ENCODE measurements around the gene CFAP74.

The CFAP74 gene

DNA sequence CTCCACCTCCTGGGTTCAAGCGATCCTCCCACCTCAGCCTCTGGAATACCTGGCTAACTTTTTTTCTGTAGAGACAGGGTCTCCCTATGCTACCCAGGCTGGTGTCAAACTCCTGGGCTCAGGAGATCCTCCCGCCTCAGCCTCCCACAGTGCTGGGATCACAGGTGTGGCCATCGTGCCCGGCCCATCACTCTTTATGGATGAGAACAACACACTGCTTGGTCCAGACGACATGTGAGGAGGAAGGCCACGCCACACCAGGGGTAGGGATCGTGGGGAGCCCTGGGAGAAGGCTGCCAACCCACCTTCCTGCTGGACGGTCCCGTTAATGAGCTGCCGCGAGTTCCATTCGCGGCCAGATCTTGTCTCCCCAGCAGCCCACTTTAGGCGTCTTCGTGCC lies 10.6 kb upstream of the CFAP74 start:
- H3K4me1 Mint-ChIP-seq = peaks cover 5% of the 10 kb centered on the region
- H3K36me3 Mint-ChIP-seq = peaks cover 2% of the 10 kb centered on the region
- no peak overlapping the region for H3K27ac Mint-ChIP-seq
- H3K27me3 Mint-ChIP-seq = peaks cover 21% of the 10 kb centered on the region
- H3K4me3 Mint-ChIP-seq = no peak overlapping the region
- H3K9me3 Mint-ChIP-seq = no peaks in the 10 kb centered on the region

DNA sequence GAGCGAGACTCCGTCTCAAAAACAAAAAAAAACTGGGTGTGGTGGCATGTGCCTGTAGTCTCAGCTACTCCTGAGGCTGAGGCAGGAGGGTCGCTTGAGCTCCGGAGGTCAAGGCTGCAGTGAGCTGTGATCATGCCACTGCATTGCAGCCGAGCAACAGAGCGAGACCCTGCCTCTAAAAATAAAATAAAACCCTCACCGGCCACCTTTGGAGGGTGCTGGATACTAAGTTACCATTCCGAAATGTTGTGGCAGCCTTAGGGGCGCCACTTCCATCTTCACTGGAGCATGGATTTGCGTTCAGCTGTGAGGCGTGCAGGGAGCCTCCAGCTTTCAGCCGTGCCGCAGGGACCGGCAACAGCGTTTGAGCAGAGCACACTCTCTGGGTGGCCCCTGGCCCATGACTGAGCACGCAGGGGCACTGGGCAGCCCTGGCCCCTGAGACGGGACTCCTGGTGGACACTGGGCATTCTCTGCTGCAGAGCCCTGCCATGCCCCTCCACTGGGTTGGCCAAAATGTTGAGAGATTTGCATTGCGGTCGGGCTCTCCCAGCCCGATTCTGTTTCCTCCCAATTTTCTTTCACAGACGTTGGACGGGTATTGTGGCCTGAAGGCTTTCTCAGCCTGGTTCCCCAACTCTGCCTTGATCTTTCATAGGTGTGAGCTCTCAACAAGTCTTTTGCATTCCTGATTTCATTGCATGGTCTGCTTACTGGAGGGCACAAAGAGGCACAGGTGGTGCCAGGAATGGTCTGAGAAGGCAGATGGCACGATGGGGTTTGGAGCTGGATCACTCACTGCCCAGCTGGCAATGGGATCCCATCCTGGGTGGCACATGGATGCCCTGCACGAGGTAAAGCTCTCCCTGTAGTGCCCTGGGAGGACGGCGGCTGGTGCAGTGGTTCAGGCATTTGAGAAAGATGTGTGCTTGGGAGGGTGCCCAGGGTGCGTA lies 5.8 kb upstream of the CFAP74 start:
- no peaks in the 10 kb centered on the region for H3K9me3 Mint-ChIP-seq
- H3K27me3 Mint-ChIP-seq = peaks cover 12% of the 10 kb centered on the region
- H3K36me3 Mint-ChIP-seq = no peaks in the 10 kb centered on the region
- H3K4me3 Mint-ChIP-seq = no peak overlapping the region
- no peaks in the 10 kb centered on the region for H3K4me1 Mint-ChIP-seq
- no peak overlapping the region for H3K27ac Mint-ChIP-seq

DNA sequence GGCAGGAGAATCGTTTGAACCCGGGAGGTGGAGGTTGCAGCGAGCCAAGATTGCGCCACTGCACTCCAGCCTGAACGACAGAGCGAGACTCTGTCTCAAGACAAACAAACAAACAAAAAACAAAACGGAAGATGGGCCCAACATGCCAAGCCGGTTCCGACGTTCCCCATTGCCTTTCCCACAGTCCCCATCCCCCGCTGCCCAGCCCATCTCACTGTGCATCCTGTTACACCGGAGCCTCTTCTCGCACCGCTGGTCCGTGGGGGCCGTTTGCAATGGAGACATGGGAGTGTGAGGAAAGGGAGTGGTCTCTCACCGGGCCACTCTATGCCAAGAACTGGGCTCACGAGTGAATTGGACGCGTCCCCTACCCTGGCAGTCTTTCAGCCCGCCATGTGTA lies 1.3 kb upstream of the CFAP74 start:
- H3K9me3 Mint-ChIP-seq = no peaks in the 10 kb centered on the region
- no peak overlapping the region for H3K4me3 Mint-ChIP-seq
- H3K4me1 Mint-ChIP-seq = no peaks in the 10 kb centered on the region
- H3K27ac Mint-ChIP-seq = no peak overlapping the region
- no peaks in the 10 kb centered on the region for H3K36me3 Mint-ChIP-seq
- peaks cover 26% of the 10 kb centered on the region for H3K27me3 Mint-ChIP-seq

DNA sequence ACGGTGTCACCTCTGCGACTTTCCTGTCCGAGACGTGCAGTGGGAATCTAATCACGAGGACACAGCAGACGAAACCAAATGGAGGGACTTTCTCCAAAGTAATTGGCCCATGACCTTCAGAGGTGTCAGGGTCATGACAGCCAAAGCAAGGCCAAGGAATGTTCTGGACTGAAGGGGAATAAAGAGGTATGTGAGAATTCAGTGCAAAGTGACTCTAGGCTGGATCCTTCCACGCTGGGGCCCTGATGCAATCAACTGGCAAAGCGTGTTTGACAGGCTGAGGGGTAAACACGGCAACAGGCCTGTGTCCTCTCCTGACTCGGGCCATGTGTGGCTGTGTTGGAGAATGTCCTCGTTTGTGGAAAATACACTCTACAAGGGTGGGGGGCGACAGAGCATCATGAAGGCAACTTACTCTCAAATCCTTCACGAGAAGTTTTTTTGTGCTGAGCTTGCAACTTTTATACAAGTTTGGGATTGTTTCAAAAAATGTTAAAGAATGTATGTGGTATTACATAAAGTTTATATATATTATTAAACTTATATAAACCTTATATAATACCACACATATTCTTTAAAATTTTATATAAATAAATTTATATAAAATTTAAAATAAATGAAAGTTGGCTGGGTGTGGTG lies 1.7 kb downstream of the CFAP74 start:
- peak overlapping the region; percentile 41 for H3K27ac Mint-ChIP-seq
- no peak overlapping the region for H3K4me3 Mint-ChIP-seq
- H3K9me3 Mint-ChIP-seq = no peaks in the 10 kb centered on the region
- no peaks in the 10 kb centered on the region for H3K4me1 Mint-ChIP-seq
- no peaks in the 10 kb centered on the region for H3K36me3 Mint-ChIP-seq
- peaks cover 28% of the 10 kb centered on the region for H3K27me3 Mint-ChIP-seq

DNA sequence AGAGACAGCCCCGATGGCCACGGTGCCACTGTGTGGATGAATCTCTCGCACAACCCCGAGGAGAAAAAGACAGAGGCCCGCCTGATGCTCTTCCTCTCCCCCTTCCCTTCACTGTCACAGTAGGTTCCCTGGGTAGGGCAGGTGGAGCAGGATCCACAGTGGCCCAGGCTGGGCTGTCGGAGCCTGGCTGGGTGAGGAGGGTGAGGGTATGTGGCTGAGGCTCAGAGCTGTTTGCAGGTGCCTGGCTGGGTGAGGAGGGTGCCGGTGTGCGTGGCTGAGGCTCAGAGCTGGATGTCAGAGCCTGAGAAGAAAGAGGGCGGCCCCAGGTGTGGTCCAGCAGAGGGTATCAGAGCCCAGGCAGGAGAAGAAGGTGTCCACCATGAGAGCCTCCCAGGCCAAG lies 2.7 kb downstream of the CFAP74 start:
- H3K4me1 Mint-ChIP-seq = peaks cover 6% of the 10 kb centered on the region
- H3K27me3 Mint-ChIP-seq = peaks cover 26% of the 10 kb centered on the region
- H3K27ac Mint-ChIP-seq = peak overlapping the region; percentile 51
- H3K9me3 Mint-ChIP-seq = no peaks in the 10 kb centered on the region
- no peaks in the 10 kb centered on the region for H3K36me3 Mint-ChIP-seq
- H3K4me3 Mint-ChIP-seq = no peak overlapping the region

DNA sequence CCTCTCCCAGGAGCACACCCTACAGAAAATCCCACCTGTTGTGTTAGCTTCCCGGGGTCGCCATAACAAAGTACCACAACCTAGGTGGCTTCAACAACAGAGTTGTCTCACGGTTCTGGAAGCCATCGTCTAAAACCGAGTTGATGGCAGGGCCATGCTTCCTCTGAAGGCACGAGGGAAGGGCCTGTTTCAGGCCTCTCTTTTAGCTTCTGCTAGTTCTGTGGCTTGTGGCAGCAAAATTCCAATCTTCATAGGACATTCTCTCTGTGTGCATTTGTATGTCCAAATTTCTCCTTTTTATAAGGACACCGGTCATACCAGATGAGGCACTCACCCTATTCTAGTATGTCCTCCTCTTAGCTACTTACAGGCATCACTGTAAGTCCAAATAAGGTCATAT lies 3.2 kb downstream of the CFAP74 start:
- no peaks in the 10 kb centered on the region for H3K9me3 Mint-ChIP-seq
- H3K4me3 Mint-ChIP-seq = no peak overlapping the region
- H3K27ac Mint-ChIP-seq = no peak overlapping the region
- peaks cover 24% of the 10 kb centered on the region for H3K27me3 Mint-ChIP-seq
- H3K36me3 Mint-ChIP-seq = no peaks in the 10 kb centered on the region
- peaks cover 6% of the 10 kb centered on the region for H3K4me1 Mint-ChIP-seq

DNA sequence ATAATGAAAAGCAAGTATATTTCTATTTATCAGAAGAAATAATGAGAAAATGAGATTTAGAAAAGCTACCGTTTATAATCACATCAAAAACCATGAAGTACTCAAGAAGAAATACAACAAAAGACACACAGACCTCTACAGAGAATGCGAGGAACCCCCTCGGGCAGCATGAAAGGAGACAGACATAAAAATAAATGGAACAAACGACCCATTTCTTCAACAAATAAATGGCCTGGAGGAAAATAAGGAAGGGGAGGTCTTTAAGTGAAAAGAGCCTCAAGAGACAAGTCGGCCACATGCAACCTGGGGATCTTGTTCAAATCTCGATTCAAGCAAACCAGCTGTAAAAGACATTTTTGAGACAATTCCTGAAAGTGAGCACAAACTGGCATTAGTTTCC lies 6.0 kb downstream of the CFAP74 start:
- Mint-ChIP-seq H3K36me3 (no peaks in the 10 kb centered on the region), H3K4me3 (no peak overlapping the region), H3K27me3 (peaks cover 16% of the 10 kb centered on the region), H3K9me3 (no peaks in the 10 kb centered on the region), H3K4me1 (peaks cover 9% of the 10 kb centered on the region), H3K27ac (no peak overlapping the region)

DNA sequence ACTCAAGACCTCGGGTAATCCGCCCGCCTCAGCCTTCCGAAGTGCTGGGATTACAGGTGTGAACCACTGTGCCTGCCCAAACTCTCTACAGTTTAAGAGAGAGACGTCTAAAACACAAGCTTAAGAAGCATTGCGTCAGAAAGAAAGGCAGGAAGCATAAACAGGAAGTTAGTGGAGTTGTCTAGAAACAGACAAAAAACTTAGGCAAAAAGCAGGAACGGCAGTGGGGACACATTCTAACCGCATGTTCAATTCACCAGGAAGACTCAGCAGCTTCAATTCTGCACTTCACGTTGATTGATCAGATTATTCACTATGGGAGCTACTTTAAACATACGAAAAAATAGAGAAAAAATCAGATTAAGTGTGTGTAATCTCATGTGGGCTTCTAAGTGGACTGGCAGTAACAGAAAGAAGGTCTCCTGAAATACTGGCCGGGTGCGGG lies 7.4 kb downstream of the CFAP74 start:
- Mint-ChIP-seq H3K9me3 (no peaks in the 10 kb centered on the region), H3K27ac (no peak overlapping the region), H3K27me3 (peaks cover 10% of the 10 kb centered on the region), H3K36me3 (no peaks in the 10 kb centered on the region), H3K4me3 (no peak overlapping the region), H3K4me1 (peaks cover 9% of the 10 kb centered on the region)

DNA sequence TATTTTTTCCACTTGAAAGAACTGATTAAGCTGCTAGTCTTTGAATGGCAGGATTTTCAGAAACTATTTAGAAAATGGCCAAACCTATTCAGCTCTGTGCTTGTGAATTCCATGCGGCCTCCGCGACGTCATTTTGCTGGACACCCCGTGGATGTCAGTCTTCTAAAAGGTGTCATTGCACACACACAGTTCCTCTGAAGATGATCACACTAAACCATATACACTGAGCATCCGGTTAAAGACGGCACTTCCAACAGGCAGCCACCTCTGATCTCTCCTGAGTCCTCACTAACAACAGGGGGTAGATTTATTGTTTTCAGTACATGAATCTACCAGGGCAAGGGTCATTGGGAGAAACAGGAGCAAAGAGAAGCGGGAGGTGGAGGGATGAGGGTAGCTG lies 9.1 kb downstream of the CFAP74 start:
- Mint-ChIP-seq H3K9me3 (no peaks in the 10 kb centered on the region), H3K36me3 (no peaks in the 10 kb centered on the region), H3K4me3 (no peak overlapping the region), H3K27ac (no peak overlapping the region), H3K27me3 (peaks cover 4% of the 10 kb centered on the region), H3K4me1 (peaks cover 9% of the 10 kb centered on the region)

DNA sequence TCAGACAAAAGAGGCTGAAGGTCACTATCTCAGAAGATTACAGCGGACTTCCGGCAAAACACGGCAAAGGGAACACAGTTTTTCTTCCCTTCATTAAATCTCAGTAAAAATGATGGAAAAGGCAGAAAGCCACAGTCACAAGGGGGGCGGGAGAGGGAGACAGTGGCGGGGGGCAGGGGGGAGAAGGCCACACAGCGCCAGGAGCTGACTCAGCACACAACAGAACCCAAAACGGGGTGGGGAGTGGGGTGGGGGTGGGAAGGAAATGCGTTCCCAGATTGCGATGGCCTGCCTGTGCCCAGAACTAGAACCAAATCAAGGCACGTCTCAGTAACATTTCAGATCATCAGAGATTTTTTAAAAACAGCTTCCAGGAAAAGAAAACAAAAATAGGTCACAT lies 13.4 kb downstream of the CFAP74 start:
- Mint-ChIP-seq H3K27ac (no peak overlapping the region), H3K4me3 (no peak overlapping the region), H3K4me1 (peaks cover 12% of the 10 kb centered on the region), H3K27me3 (no peaks in the 10 kb centered on the region), H3K9me3 (no peaks in the 10 kb centered on the region), H3K36me3 (no peaks in the 10 kb centered on the region)

DNA sequence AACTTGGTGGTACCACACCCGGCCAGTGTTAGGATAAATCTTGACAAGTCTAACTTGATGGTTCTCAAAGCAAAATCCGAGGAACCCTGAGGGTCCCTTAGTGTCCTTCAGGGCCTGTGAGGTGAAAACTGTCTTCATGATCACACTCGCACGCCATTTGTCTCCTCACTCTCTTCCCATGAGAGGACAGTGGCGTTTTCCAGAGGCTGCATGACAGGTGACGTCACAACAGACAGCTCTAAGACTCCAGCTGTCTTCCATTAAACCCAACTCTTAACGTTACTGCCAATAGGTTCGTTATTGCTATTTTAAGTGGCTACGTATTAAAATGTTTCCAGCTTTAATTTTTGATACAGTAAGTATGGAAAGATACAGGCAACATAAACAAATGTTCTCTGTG lies 13.8 kb downstream of the CFAP74 start:
- Mint-ChIP-seq H3K27me3 (no peaks in the 10 kb centered on the region), H3K4me3 (no peak overlapping the region), H3K9me3 (no peaks in the 10 kb centered on the region), H3K36me3 (no peaks in the 10 kb centered on the region), H3K4me1 (peaks cover 11% of the 10 kb centered on the region), H3K27ac (no peak overlapping the region)

DNA sequence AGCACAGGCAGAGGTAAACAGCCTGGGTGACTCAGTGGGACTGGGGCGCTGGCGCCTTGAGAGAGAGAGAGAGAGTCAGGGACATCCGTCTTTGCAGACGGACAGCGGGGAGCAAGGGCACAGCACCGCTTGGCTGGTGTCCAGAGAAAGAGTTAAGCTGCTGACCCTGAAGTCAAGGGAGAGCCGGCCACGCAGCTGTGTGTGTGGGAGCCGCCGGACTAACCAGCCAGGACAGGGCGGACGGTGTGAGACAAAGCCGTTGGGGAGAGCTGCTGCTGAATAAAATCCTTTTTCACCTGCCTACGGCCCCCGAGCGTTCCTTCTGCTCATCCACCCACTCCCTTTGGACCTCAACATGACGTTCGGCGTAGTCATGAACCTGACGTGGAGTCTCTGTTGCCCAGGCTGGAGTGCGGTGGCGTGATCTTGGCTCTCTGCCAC lies 14.5 kb downstream of the CFAP74 start:
- Mint-ChIP-seq H3K9me3 (no peaks in the 10 kb centered on the region), H3K4me3 (no peak overlapping the region), H3K27me3 (no peaks in the 10 kb centered on the region), H3K4me1 (peaks cover 9% of the 10 kb centered on the region), H3K27ac (peak overlapping the region; percentile 8), H3K36me3 (no peaks in the 10 kb centered on the region)

DNA sequence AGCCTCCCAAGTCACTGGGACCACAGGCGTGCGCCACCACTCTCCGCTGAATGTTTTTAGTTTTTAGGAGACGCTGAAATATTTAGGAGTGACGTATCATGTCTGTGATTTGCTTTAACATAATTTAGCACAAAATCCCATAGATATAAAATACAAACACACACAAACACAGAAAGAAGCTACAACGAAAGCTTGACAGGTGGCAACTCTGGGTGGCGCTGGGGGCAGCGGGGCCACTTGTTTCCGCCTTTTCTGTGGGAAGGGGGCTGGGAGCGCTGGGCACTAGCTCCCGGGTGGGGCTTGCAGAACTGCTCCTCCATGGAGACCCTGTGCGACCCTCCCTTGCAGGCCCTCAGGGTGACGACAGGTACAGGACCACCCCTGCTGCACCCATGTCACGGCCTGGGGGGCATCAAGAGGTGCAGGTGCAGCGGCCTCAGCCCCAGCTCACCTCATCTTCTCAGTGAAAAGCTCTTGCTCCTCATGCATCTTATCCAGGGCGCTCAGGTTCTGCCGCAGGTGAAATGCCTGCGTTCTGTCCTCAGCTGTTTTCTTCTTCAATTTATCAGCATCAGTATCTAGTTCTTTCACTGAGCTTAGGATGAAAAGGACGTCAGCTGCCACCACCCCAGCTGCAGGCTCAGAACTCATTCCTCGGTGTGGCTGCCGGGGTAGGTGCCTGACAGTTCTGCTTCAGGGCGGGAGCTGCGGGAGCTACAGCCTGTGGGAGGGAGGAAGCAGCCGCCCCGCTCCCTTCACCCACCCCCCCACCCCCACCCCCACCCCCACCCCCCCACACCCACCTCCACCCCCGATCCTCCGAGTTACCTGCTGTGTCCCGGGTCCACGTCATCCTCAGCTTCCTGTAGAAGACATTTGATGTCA lies 15.3 kb downstream of the CFAP74 start:
- Mint-ChIP-seq H3K27ac (no peak overlapping the region), H3K27me3 (no peaks in the 10 kb centered on the region), H3K4me1 (peaks cover 9% of the 10 kb centered on the region), H3K9me3 (no peaks in the 10 kb centered on the region), H3K36me3 (no peaks in the 10 kb centered on the region), H3K4me3 (no peak overlapping the region)

DNA sequence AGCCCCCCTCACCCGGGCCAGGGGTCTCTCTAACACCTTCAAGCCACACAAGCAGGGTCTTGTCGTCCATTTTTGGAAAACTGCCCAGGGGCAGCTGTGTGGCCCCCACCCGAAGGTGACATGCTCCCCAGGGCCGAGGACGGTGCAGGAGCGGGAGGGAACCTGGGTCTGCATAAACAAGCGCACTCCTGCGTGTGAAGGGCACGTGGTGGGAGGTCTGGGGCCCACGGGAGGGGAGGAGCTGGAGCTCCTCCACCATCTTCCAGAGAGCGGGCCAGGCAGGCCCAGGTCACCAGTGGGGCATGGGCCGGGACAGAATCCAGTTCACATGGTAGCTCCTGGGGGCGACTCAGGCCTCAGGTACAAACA lies 16.5 kb downstream of the CFAP74 start:
- Mint-ChIP-seq H3K27ac (no peak overlapping the region), H3K4me1 (peaks cover 9% of the 10 kb centered on the region), H3K4me3 (no peak overlapping the region), H3K9me3 (no peaks in the 10 kb centered on the region), H3K36me3 (no peaks in the 10 kb centered on the region), H3K27me3 (no peaks in the 10 kb centered on the region)

DNA sequence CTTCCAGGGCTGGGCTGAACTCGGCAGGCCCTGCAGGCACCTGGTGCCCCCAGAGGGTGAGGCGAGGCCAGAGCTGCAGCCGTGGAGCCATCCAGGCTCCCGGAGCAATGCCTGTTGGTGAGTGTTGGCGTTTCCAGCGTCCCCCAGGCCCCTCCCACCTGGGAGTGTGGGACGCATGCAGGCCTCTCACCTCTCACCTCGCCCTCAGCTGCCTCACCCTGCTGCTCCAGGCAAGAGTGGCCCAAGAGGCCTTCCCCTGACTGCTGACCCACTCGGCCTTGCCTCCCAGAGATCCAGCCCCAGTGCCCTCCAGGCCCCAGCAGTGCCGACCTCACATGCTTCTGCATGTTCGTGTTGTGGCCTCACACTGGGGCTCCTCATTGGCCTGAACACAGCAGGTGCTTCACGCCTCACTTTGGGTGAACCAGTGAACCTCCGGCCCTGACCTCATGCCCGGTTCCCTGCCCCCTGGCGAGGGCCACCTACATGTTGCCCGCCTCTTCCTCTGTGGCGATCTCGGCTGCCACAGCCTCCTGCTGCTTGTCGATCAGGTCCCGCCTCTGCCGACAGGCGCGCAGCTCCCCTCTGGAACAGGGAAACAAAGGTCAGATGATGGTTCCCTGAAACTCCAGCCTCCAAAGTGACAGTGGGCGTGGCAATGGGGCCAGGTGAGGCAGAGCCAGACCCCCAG lies 17.0 kb downstream of the CFAP74 start:
- no peaks in the 10 kb centered on the region for H3K9me3 Mint-ChIP-seq
- H3K36me3 Mint-ChIP-seq = no peaks in the 10 kb centered on the region
- no peak overlapping the region for H3K4me3 Mint-ChIP-seq
- peaks cover 9% of the 10 kb centered on the region for H3K4me1 Mint-ChIP-seq
- H3K27me3 Mint-ChIP-seq = no peaks in the 10 kb centered on the region
- H3K27ac Mint-ChIP-seq = no peak overlapping the region

Data from activated naive CD4-positive, alpha-beta T cell treated with anti-CD3 and anti-CD28 coated beads, Interleukin-2, amount 50 U/mL, for 24 hours (primary cell).